G401.6 (cell line): Measurements from ENCODE around the gene UNC93B1.

Experiments used
- FAIRE-seq: peaks from 2 replicates; lab custom pipeline; 2012; peaks lifted over from hg19 to GRCh38; lab: Jason Lieb, UNC

Gene UNC93B1

DNA sequence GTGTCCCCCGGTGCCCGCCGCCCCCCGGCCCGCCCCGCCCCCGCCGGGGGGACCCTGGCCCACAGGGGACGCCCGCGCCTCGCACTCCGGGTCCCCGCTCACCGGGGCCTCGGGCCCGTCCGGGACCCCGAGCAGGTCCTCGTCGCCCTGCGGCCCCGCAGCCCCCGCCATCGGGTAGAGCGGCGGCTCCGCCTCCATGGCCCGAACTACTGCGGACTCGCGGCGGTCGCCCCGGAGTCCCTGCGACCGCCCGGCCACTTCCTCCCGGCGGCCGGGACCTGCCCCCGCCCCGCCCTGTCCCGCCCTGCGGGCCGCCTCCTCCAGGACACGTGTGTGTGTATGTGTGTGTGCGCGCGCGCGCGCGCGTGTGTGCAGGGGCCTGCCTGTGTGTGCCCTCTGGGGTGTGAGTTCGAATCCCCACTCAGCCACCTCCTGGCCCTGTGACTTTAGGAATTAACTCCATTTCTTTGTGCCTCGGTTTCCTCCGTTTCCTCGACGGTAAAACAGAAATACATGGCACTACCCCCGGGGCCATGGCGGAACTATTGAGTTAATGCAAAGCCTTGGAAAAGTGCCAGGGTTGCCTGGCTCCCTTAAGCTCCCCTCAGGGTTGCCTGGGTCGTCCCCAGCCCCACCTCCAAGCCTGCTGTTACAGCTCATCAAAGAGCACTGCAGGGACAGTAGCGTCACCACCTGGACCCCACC is at the start of gene UNC93B1:
UNC93B1 (minus strand) TSS at position 252 of the 705 bp plus-strand sequence; CDS start at position 198, 54 bp downstream.
- no peak for FAIRE-seq

DNA sequence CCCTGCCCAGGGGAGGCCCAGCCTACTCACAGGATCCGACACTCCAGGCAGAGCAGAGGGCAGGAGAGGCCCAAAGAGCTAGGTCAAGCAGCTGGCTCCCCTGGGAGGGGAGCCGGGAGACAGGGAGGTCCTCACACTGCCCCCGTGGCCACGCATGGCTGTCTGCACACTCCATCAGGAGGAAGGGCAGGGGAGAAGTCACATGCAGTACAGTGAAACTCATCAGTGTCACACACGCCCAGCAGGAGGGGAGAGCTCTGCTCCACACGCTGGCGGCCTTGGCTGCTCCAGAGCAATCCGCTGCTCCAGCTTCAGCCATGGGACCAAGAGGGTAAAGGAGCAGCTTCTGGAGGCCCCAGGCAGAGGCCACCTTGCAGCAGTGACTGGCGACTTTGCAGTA is 49.2 kb upstream of the UNC93B1 start:
- no peak for FAIRE-seq

DNA sequence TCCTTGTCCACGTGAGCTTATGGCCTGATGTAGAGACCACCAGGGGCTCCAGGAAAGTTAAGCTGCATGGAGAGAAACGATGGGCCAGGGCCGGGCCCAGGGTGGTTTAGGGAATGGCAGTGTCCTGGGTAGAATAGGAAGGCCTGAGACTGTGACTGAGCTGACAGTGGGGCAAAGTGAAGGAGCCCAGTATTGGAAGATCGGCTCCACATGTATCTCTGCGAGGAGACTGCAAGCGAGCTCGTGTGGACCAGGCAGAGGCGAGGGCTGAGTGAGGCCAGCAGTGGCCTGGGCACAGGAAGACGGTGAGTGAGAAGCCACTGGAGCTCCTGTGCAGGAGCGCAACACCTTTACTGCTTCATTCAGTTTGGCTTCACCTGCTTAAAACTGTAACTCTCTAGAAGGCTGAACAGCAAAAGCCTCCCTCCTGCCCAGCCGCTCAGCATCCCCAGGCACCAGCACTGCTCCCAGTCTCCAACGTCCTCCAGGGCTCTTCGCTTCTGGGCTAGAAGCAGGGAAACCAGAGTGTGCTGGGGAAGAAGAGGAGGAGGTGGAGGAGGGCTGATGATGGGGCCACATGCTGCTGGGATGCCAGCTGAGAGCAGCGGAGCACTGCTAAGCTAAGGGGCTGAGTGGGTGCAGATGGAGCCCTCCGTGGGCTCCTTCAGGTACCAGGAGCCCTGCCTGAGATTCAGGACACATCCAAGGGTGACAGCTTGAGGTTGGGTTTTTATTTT is 48.4 kb upstream of the UNC93B1 start:
- FAIRE-seq = no peak

GRCh38 chr11:68051191-68052136 is 47.6 kb upstream of the UNC93B1 start:
- no peak for FAIRE-seq

- FAIRE-seq = no peak
These were observed 46.5 kb upstream of the UNC93B1 start for GRCh38 chr11:68050371-68050841.

DNA sequence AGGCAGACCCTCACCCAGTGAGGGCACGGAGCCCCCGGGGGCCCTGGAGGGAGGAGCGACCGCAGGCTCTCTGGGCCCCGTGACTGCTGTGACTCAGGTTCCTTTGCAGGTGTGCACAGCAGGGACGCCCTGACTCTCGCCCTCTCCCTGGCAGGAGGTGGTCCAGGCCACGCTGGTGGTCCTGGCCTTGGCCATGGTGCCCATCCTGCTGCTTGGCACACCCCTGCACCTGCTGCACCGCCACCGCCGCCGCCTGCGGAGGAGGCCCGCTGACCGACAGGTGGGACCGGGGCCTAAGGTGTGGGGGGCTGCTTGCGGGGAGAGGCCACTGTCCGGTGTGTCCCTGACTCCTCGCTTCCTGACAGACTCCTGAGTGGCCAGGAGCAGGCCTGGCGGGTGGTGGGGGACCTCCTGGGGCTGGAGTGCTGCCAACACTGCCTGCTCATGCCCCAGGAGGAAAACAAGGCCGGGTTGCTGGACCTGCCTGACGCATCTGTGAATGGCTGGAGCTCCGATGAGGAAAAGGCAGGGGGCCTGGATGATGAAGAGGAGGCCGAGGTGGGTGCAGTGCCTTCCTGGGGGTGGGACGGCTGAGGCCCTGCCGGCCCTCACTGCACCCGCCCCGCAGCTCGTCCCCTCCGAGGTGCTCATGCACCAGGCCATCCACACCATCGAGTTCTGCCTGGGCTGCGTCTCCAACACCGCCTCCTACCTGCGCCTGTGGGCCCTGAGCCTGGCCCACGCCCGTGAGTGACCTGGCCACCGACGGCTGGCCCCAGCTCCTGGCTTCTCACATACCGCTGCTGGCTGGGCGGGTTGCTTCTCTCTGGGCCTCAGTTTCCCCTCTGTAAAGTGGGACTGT is 45.8 kb upstream of the UNC93B1 start:
- FAIRE-seq = no peak

DNA sequence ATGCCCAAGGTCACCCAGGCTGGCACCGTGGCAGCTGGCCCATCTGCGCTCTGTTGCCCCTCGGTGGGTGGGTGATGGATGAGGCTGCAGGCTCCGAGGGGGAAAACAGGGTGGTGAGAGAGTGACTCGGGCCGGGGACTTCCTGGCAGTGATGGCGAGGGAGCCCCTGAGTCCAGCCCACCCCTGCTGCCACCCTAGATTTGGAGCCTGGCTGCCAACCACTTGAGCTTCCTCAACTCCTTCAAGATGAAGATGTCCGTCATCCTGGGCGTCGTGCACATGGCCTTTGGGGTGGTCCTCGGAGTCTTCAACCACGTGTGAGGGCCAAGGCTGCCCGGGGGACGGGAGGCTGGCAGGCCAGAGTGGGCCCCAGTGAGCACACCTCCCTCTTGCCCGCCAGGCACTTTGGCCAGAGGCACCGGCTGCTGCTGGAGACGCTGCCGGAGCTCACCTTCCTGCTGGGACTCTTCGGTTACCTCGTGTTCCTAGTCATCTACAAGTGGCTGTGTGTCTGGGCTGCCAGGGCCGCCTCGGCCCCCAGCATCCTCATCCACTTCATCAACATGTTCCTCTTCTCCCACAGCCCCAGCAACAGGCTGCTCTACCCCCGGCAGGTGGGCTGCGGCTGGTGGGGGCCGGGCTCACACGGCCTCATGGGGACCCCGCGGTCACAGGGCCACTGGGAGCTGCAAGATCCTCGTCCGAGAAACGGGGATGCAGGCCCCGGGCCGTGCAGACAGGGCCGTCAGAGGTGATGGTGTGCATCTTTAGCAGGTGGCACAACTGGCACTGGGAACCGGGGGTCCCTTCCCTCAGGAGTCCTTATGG is 45.0 kb upstream of the UNC93B1 start:
- FAIRE-seq = no peak

DNA sequence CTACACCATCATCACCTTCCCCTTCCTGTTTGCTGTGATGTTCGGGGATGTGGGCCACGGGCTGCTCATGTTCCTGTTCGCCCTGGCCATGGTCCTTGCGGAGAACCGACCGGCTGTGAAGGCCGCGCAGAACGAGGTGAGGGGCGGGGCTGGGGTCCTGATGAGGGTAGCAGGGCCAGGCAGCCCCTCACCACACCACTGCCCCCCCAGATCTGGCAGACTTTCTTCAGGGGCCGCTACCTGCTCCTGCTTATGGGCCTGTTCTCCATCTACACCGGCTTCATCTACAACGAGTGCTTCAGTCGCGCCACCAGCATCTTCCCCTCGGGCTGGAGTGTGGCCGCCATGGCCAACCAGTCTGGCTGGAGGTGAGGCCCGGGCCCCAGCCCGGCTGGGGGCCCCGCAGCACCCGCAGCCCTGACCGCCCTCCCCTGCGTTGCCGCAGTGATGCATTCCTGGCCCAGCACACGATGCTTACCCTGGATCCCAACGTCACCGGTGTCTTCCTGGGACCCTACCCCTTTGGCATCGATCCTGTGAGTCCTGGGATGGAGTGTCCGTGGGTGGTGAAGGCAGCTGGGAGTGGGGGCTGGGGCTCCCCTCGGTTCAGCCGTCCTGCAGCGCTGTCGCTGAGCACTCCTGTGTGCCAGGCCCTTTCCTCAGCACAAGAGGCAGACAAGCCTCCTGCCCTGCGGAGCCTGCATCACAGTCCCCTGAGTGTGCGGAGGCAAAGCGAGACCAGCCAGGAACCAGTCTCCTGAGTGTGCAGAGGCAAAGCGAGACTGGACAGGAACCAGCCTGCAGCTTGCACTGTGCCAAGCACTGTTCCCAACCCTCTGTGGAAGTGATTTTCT is 43.8 kb upstream of the UNC93B1 start:
- FAIRE-seq = no peak

DNA sequence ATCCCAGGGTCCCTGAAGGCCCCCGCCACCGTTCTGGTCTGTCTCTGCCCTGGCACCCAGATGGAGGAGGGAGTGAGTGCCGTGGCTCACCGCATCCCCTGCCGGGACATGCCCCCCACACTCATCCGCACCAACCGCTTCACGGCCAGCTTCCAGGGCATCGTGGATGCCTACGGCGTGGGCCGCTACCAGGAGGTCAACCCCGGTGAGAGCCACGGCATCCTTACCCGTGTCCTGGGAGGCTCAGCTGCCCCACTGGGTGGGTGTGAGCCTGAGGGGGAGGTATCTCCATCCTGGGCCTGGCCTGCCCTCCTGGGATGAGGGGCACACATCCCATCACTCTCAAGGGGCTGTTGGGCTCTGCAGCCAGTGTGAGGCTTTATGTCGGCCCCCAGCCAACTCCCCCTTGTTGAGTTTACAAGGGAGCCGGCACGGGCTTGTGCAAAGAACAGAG is 41.0 kb upstream of the UNC93B1 start:
- no peak for FAIRE-seq

DNA sequence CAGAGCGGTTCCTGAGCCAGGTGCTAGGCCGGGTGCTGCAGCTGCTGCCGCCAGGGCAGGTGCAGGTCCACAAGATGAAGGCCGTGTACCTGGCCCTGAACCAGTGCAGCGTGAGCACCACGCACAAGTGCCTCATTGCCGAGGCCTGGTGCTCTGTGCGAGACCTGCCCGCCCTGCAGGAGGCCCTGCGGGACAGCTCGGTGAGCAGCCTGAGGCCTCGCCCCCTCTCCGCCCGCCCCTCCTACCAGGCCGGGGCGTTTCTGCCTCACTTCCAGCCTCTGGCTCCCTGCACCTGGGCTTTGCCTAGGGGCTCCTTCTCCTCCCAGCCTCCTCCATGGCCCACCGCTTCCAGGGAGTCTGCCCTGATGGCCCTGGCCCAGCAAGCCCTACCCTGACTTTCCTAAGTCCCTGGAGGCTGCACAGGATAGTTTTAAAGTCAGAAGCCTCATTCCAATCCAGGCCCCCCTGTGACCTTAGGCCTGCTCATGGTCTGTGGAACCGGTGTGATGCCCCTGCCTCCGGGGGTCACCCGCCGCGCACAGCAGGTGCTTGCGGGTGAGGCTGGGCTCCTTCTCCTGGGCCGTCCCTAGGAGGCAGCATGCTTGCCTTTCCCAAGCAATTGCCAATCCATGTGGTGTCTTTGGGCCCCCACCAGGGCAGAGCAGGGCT is 40.4 kb upstream of the UNC93B1 start:
- no peak for FAIRE-seq

DNA sequence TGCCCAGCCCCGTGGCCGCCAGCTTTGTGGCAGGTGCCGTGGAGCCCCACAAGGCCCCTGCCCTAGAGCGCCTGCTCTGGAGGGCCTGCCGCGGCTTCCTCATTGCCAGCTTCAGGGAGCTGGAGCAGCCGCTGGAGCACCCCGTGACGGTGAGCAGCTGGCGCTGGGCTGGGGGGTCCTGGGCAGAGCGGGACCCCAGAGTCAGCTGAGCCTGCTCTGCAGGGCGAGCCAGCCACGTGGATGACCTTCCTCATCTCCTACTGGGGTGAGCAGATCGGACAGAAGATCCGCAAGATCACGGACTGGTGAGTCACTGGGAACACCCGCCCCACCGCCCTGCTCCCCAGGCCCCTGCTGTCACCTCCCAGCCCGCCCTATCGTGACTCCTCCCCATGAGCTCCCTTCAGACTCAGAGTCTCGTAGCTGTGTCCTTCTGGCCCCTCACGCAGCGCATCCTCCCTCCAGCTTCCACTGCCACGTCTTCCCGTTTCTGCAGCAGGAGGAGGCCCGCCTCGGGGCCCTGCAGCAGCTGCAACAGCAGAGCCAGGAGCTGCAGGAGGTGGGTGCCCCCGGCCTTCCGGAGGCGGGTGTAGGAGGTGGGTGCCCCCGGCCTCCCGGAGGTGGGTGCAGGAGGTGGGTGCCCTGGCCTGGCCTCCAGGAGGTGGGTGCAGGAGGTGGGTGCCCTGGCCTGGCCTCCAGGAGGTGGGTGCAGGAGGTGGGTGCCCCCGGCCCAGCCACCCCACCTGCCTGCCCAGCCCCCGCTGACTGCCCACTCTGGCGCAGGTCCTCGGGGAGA is 39.6 kb upstream of the UNC93B1 start:
- FAIRE-seq = no peak

- no peak for FAIRE-seq
These were observed 39.1 kb upstream of the UNC93B1 start for GRCh38 chr11:68043029-68043348.

DNA sequence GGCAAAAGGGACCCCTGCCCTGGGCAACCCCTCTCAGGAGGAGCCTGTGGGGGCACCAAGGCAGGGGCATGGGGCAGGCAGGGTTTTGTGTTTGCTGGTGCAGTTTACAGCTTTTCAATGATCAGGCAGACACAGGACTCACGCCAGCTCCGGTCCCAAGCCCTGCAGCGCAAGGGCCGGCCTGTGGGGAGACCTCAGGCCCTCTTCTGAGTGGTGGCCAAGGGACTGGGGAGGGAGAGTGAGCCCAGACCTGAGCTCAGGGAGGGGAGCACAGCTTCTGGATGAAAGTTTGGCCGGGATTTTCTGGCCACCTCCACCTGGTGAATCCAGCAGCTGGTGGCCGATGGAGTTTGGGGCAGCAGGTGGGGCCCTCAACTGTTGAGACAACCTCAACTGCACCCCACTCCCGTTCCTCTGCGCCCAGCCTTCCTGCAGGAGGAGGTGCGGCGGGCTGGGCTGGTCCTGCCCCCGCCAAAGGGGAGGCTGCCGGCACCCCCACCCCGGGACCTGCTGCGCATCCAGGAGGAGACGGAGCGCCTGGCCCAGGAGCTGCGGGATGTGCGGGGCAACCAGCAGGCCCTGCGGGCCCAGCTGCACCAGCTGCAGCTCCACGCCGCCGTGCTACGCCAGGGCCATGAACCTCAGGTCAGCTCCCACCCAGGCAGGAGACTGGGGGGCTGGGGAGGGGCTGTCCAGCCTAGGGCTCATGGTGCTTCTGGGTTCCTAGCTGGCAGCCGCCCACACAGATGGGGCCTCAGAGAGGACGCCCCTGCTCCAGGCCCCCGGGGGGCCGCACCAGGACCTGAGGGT is 38.5 kb upstream of the UNC93B1 start:
- FAIRE-seq = no peak

DNA sequence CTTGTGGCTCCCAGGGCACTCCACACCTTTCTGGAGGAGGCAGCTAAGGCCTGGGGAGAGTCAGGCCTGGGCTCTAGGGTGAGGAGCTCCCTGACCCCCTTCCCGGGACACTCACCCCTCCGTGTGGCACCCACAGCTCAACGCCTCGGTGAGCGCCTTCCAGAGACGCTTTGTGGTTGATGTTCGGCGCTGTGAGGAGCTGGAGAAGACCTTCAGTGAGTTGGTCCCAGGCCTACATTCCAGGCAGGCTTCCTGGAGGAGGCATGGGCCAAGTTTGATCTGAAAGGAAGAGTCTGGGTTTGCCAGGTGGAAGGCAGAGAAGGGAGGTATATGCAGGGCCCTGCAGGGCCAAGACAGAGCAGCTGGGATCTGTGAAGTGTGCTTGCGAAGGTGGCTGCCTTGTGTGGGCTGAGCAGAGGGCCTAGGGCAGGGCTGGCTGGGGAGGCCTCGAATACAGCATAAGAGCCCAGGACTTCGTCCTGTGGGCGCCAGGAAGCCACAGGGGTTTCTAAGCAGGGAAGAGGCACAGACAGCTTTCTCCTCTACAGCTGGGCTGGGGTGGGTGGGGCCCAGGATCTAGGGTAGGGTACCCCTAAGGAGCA is 37.8 kb upstream of the UNC93B1 start:
- no peak for FAIRE-seq

DNA sequence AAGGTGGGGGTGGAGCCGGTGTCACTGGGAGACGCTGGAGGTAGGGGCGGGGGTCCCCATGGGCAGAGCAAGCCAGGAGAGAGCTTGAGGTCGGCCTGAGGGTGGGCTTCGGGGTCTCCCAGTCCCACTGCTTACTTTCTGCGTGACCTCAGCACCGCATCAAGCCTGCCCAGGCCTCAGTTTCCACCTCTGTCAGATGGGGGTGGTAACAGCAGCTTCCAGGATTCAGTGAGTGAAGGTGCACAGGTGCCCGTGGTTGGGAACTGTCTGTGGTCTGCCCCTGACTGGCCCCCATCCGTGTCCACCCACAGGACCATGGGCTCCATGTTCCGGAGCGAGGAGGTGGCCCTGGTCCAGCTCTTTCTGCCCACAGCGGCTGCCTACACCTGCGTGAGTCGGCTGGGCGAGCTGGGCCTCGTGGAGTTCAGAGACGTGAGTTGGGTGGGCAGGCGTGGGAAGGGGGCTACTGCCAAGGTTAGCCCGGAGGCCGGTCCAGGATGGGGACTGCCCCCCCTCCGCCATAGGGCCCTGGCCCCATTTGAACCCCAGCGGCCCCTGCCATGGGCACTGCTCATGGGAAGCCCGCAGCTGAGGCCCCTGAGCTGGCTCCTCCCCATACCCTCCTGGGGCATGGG is 37.2 kb upstream of the UNC93B1 start:
- FAIRE-seq = no peak

- FAIRE-seq = peak; percentile 72
These were observed 36.4 kb upstream of the UNC93B1 start for GRCh38 chr11:68040101-68040956.
